Activated CD4-positive, alpha-beta T cell treated with anti-CD3 and anti-CD28 coated beads, Interleukin-2, amount 10 ng/mL, durations not matched to agents 24 days and 14 days (primary cell): ENCODE measurements around the gene DNAJC12. TPM values are rescaled to one million over a fixed set of nuclear protein-coding genes. Genes with fewer than 3 reads are reported as not detected.
"Not testable (repeated sequence)": the region's sequence is repeated elsewhere in the genome, so short reads cannot be mapped to it uniquely, and the experiment has no call there.

Experiments used
- DNase-seq: peaks from one replicate; pipeline ENCODE4 v3.0.0; 2022
- H3K27ac Mint-ChIP-seq: one replicate; pipeline ENCODE4 v1.8.0; 2022; ENCODE audit warnings: mild to moderate bottlenecking, mixed read lengths
- H3K27me3 Mint-ChIP-seq: one replicate; pipeline ENCODE4 v1.8.0; 2022; ENCODE audit warnings: mixed read lengths
- H3K36me3 Mint-ChIP-seq: one replicate; pipeline ENCODE4 v1.8.0; 2022; ENCODE audit warnings: low read depth, mild to moderate bottlenecking, mixed read lengths
- H3K4me1 Mint-ChIP-seq: one replicate; pipeline ENCODE4 v1.8.0; 2021; ENCODE audit warnings: mixed read lengths
- H3K4me3 Mint-ChIP-seq: one replicate; pipeline ENCODE4 v1.8.0; 2022; ENCODE audit warnings: mild to moderate bottlenecking, moderate library complexity, mixed read lengths
- H3K9me3 Mint-ChIP-seq: one replicate; pipeline ENCODE4 v1.8.0; 2021; ENCODE audit warnings: mixed read lengths
- intact Hi-C: fragments of 100-400 bp; cut with micrococcal nuclease; formaldehyde crosslinking; loops from one replicate; pipeline ENCODE4 v1.15.1; 2023
- total RNA-seq: library from RNA; stranded (reverse); gene quantifications from 2 replicates; pipeline ENCODE4 v1.2.3, GENCODE V29; 2022

DNAJC12 gene
- total RNA-seq, 1 donor from 2014 or later, result 23.8 TPM

DNA sequence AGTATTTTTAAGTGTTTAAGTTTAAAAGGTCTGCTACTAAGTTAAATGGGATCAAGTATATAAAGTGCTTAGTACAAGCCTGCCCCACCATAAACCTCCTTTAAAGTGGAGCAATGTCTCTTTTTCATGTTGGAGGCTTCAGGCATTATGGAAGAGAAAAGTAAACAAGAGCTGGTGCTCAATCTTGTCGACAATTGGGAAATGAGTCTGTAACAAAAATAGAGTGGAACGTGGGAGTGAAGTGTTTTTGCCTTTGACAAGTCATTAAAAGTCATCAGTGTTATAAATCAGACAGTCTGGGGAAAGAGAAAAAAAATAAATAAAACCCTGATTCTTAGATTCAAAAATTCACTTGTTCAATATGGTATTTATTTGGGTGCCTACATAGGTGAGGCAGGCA is 44.7 kb downstream of the DNAJC12 start:
- H3K4me1 Mint-ChIP-seq, result peaks cover 24% of the 10 kb centered on the region
- intact Hi-C loops, result no loop called here

GRCh38 chr10:67792653-67793052 is 45.3 kb downstream of the DNAJC12 start:
- Mint-ChIP-seq H3K27ac (no peak overlapping the region), H3K9me3 (no peaks in the 10 kb centered on the region), H3K4me1 (peaks cover 26% of the 10 kb centered on the region)

More for the DNA sequence above, 44.7 kb downstream of the DNAJC12 start:
- DNase-seq, result no peak
- Mint-ChIP-seq H3K9me3 (no peaks in the 10 kb centered on the region), H3K27ac (no peak overlapping the region), H3K4me3 (no peak overlapping the region), H3K36me3 (no peaks in the 10 kb centered on the region), H3K27me3 (no peaks in the 10 kb centered on the region)

DNA sequence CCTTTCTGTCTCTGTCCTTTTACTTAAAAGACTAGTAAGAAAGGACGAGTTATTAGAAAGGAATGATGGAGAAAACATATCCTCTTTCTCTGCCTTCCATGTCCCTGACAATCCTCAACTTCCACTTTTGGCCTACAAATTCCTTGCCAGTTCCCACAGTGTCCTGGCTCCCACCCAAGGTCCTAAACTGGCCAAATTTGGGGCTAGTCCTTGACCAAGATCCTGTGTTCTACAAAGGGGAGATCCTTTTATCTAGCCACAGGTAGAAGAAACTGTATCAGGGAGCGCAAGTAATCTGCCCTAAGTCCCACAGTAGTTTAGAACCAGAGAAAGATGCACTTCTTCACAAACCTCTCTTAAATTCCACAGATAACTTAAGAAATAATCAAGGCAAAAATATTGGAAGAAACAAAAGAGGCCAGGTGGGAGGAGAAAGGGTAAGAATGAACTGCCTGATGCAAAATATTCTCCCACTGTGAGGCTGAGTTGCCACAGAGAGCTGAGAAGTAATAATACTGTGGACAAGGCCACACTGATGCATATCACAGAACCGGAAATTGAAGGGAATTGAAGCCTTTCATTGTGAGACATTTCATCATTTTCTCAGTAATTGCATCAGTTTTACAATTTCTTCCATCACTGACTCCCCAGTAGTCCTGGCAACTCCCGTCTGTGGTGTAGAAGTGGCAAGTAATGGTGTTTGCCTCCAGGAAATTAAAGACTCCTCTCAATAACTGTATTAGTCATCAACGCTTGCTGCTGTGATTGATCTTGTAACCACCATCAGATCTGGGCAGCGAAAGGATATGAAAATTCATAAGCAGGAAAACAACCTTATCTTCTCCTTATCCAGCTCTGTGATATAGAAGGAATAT is 47.2 kb downstream of the DNAJC12 start:
- intact Hi-C loops, result loop anchor here (1.0 to 2.0 kb wide), 3 partner anchors 13 to 94 kb away; partner anchors contain the start of gene SIRT1
- no peaks in the 10 kb centered on the region for H3K27me3 Mint-ChIP-seq
- peak overlapping the region; percentile 91 for H3K27ac Mint-ChIP-seq
- peaks cover 29% of the 10 kb centered on the region for H3K4me1 Mint-ChIP-seq
- no peaks in the 10 kb centered on the region for H3K36me3 Mint-ChIP-seq
- no peaks in the 10 kb centered on the region for H3K9me3 Mint-ChIP-seq
- peak; percentile 79 for DNase-seq
- peak overlapping the region; percentile 26 for H3K4me3 Mint-ChIP-seq

More at GRCh38 chr10:67792653-67793052, 45.3 kb downstream of the DNAJC12 start:
- intact Hi-C loops, result no loop called here
- Mint-ChIP-seq H3K36me3 (no peaks in the 10 kb centered on the region), H3K27me3 (no peaks in the 10 kb centered on the region), H3K4me3 (no peak overlapping the region)
- no peak for DNase-seq

- intact Hi-C loops, result loop anchor here (2.0 to 5.0 kb wide), 2 partner anchors 95 to 513 kb away; partner anchors contain the start of gene SIRT1
- DNase-seq, result no peak
- Mint-ChIP-seq H3K4me1 (peaks cover 34% of the 10 kb centered on the region), H3K4me3 (no peak overlapping the region), H3K27ac (no peak overlapping the region), H3K9me3 (no peaks in the 10 kb centered on the region), H3K27me3 (no peaks in the 10 kb centered on the region), H3K36me3 (no peaks in the 10 kb centered on the region)
Observed at GRCh38 chr10:67789769-67790168, 48.2 kb downstream of the DNAJC12 start.

DNA sequence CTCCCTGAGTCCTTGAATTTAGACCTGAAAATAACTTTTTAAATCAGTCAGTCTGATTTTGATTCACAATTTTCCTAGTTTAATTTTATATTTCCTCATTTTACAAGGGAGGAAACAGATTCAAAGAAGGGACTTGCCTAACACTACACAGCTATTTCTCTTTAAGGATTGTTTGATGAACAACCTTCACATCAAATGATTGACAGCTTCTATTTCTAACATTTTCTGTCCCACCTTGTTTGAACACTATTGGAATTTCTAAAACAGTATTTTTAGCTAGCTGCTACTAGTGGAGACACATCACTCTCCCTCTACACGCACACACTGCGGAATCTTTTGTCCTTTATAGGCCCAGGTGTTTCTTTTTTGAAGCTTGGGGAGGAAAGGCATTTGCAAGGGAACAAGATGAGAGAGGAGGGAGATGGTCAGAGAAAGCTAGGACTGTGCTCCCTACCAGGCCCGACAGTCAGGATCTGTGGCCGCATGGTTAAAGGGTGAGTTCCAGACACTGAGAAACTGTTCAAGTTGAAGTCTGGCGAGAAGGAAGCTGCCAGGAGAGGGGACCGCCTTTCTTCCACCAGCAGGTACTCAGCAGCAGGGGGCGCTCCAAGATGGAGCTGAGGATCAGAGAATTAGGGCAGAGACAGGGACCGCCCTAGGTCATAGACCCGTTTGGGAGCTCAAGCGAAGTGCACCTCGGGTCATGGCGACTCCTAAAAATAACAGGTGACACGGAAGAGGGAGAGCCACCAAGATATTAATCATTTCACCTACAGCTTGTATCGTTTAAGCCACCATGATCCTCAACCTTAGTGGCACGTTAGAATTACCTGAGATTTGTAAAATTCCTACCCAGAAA is 49.7 kb downstream of the DNAJC12 start:
- H3K4me1 Mint-ChIP-seq, result peaks cover 42% of the 10 kb centered on the region

DNA sequence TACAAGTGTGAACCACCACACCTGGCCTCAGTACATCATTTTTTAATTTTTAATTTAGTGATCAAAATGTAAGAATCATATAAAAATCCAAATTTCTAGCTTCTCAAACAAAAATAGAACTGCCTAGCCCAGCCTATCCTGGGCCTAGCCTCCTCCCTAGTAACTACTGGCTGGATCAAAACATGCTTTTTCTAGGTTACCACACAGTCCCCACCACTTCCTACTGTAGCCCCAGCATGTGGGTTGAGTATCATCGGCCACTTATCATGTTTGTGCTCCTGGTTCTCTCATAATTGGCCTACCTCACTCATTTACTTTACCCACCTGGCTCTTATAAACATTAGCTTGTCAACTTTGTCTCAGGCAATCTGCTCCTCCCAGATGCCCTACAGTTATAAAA is 52.9 kb downstream of the DNAJC12 start:
- H3K4me1 Mint-ChIP-seq, result peaks cover 39% of the 10 kb centered on the region
- H3K9me3 Mint-ChIP-seq, result no peaks in the 10 kb centered on the region
- intact Hi-C loops, result loop anchor here (5.0 kb wide), 1 partner anchor 517 kb away; no protein-coding TSS in a partner anchor
- H3K36me3 Mint-ChIP-seq, result no peaks in the 10 kb centered on the region
- H3K27ac Mint-ChIP-seq, result peak overlapping the region; percentile 62
- DNase-seq, result peak; percentile 84
- H3K27me3 Mint-ChIP-seq, result no peaks in the 10 kb centered on the region
- peak overlapping the region; percentile 21 for H3K4me3 Mint-ChIP-seq

More for the DNA sequence above, 49.7 kb downstream of the DNAJC12 start:
- H3K27ac Mint-ChIP-seq, result peak overlapping the region; percentile 77
- intact Hi-C loops, result loop anchor here (1.0 to 5.0 kb wide), 4 partner anchors 61 to 514 kb away; no protein-coding TSS in a partner anchor
- peak overlapping the region; percentile 41 for H3K4me3 Mint-ChIP-seq
- no peaks in the 10 kb centered on the region for H3K36me3 Mint-ChIP-seq
- H3K9me3 Mint-ChIP-seq, result no peaks in the 10 kb centered on the region
- H3K27me3 Mint-ChIP-seq, result no peaks in the 10 kb centered on the region
- DNase-seq, result peak; percentile 94

GRCh38 chr10:67784474-67784873 is 53.5 kb downstream of the DNAJC12 start:
- H3K4me3 Mint-ChIP-seq, result no peak overlapping the region
- no peaks in the 10 kb centered on the region for H3K27me3 Mint-ChIP-seq
- no peak for DNase-seq
- no peaks in the 10 kb centered on the region for H3K9me3 Mint-ChIP-seq
- H3K36me3 Mint-ChIP-seq, result no peaks in the 10 kb centered on the region
- H3K4me1 Mint-ChIP-seq, result peaks cover 44% of the 10 kb centered on the region
- peak overlapping the region; percentile 77 for H3K27ac Mint-ChIP-seq
- intact Hi-C loops, result loop anchor here (5.0 kb wide), 4 partner anchors 172 to 1017 kb away; no protein-coding TSS in a partner anchor

GRCh38 chr10:67783606-67784294 is 54.2 kb downstream of the DNAJC12 start:
- Mint-ChIP-seq H3K36me3 (no peaks in the 10 kb centered on the region), H3K4me1 (peaks cover 44% of the 10 kb centered on the region), H3K4me3 (peak overlapping the region; percentile 41), H3K27ac (peak overlapping the region; percentile 77), H3K9me3 (no peaks in the 10 kb centered on the region), H3K27me3 (no peaks in the 10 kb centered on the region)
- peak; percentile 75 for DNase-seq
- intact Hi-C loops, result loop anchor here (5.0 kb wide), 4 partner anchors 171 to 1016 kb away; no protein-coding TSS in a partner anchor

DNA sequence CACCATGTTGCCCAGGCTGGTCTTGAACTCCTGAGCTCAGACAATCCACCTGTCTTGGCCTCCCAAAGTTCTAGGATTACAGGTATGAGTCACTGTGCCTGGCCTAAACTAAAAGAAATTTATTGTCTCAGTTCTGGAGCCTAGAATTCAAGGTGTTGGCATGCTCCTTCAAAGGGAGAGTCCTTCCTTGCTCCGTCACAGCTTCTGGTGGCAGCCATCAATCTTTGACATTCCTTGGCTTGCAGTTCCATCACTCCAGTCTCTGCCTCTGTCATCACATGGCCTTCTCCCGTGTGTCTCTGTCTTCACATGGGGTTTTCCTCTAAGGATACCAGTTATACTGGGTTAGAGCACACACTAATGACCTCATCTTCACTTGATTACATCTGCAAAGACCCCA is 55.5 kb downstream of the DNAJC12 start:
- DNase-seq, result no peak
- Mint-ChIP-seq H3K4me1 (peaks cover 38% of the 10 kb centered on the region), H3K9me3 (no peaks in the 10 kb centered on the region), H3K27me3 (no peaks in the 10 kb centered on the region), H3K27ac (no peak overlapping the region), H3K36me3 (no peaks in the 10 kb centered on the region), H3K4me3 (no peak overlapping the region)
- intact Hi-C loops, result loop anchor here (5.0 kb wide), 4 partner anchors 170 to 1015 kb away; no protein-coding TSS in a partner anchor

GRCh38 chr10:67780759-67781538 is 57.0 kb downstream of the DNAJC12 start:
- no peak for DNase-seq
- Mint-ChIP-seq H3K9me3 (no peaks in the 10 kb centered on the region), H3K36me3 (no peaks in the 10 kb centered on the region), H3K27me3 (no peaks in the 10 kb centered on the region), H3K4me3 (no peak overlapping the region), H3K4me1 (peaks cover 36% of the 10 kb centered on the region), H3K27ac (no peak overlapping the region)
- intact Hi-C loops, result loop anchor here (1.0 to 5.0 kb wide), 7 partner anchors 16 to 1014 kb away; no protein-coding TSS in a partner anchor

DNA sequence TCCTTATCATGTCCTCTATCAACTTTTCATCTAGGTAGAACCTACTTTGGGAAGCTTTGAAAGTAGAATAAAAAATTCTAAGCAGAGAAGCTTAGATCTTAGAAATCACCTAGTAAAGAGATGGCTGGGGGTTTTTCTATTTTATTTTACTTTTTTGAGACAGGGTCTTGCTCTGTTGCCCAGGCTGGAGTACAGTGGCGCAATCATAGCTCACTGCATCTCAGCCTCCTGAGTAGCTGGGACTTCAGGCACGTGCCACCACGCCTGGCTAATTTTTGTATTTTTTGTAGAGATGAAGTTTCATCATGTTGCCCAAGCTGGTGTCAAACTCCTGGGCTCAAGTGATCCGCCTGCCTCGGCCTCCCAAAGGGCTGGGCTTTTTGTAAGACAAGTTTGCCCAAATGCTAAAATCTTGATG is 57.8 kb downstream of the DNAJC12 start:
- not testable (repeated sequence) for H3K9me3 Mint-ChIP-seq, H3K27ac Mint-ChIP-seq, H3K36me3 Mint-ChIP-seq, H3K27me3 Mint-ChIP-seq, H3K4me3 Mint-ChIP-seq, DNase-seq
- H3K4me1 Mint-ChIP-seq, result peaks cover 35% of the 10 kb centered on the region
- intact Hi-C loops, result loop anchor here (1.0 to 5.0 kb wide), 7 partner anchors 15 to 1013 kb away; no protein-coding TSS in a partner anchor

DNA sequence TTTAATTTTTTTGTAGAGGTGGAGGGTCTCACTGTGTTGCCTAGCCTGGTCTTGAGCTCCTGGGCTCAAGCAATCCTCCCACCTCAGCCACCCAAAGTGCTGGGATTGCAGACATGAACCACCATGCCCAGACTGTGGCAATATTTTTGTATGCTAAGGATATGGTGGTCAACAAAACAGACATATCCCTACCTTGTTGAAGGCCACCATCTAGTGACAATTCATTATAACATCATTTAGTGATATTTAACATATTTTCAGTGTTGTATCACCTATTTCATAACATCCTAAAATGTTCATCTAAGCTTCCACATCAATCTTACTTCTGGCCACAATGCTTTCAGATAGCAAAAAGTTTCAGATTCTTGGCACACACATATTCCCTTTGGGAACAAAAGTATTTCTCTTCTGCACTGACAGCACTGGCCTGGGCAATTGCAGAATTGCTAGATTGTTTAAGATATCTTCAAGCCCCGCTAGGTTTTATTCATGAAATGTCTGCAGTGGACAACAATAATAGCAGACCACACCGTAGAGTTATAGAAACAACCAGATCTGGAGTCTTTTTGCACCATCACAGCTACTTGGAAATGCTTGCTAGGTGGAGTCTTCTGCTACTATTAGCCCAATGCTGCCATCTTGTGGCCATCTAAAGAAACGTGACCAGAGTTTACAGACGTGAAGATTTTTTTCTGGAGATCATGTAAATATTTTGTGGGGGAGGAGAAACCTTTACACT is 58.4 kb downstream of the DNAJC12 start:
- peak overlapping the region; percentile 5 for H3K27ac Mint-ChIP-seq

More for the DNA sequence above, 58.4 kb downstream of the DNAJC12 start:
- Mint-ChIP-seq H3K9me3 (no peaks in the 10 kb centered on the region), H3K27me3 (no peaks in the 10 kb centered on the region), H3K4me3 (no peak overlapping the region), H3K4me1 (peaks cover 32% of the 10 kb centered on the region), H3K36me3 (no peaks in the 10 kb centered on the region)
- DNase-seq, result peak; percentile 93
- intact Hi-C loops, result loop anchor here (1.0 to 5.0 kb wide), 7 partner anchors 15 to 1012 kb away; no protein-coding TSS in a partner anchor
